ENCODE results near the gene EZH2.

- TF ChIP-seq POLR2A (IDR thresholded peaks at IDR 0.05; ENCODE audit: low read length) (no peak), KDM5A (IDR thresholded peaks at IDR 0.05) (no peak), ZFP36 (IDR thresholded peaks at IDR 0.05; ENCODE audit: borderline replicate concordance, partially characterized antibody) (no peak)
Observed at GRCh38 chr7:148863324-148863723, 20.8 kb downstream of the EZH2 start.
